Stimulated activated CD8-positive, alpha-beta memory T cell treated with anti-CD3 and anti-CD28 coated beads, Interleukin-2, amount 100 ng/mL, for 48 hours (primary cell): ENCODE measurements around the gene ZNF787.
A peak's percentile ranks its signal among the peaks of the same experiment; 100 is the strongest.
"Not testable (repeated sequence)": the region's sequence is repeated elsewhere in the genome, so short reads cannot be mapped to it uniquely, and the experiment has no call there.

Source experiments
- DNase-seq, 2 donors: peaks; one replicate each; pipeline ENCODE4 v3.0.0-alpha.2; 2020; ENCODE audit warnings: low read depth in 2 of 2

ZNF787 gene

DNA sequence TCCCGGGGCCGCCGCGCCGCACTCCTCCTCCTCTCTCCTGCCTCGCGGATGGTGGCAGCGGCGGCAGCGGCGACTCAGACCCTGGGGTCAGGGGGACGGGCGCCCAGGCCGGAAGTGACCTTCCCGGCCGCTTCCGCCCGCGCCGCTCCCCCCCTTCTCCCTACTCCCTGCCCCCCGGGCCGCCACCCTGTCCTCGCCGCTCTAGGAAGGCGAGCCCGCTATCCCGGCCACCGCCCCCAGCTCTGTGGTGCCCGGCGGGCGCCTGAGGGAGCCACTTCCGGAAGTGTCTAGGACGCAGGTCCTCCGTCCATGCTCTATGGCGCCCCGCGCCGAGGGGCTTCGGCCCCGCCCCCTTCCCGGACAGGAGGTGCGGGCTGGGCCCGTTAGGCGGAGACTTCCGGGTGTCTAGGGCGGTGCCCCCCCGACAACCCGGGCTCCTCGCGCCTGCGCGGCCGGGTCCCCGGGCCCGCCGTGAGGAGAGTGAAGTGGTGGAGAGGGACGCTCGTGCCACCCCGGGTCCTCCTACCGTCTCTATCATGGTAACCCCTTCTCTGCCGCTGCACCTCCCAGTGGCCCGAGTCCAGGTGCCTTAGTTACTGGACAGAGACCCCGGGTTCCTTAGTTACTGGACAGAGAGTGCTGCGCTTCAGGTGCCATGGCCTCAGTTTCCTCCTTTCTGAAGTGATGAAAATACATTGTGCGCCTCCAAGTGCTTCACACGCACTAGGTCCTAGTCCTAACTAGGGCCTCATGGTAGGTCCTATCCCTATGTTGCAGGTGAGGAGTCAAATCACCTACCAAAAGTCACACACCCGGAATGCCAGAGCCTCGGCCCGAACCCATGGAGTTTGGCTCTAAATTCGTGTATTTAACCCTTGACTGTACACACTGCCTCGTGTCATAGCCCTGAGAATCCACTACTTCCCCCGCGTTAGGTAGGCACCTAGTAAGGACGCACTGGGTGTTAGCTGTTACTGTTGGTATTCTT lies at the start of gene ZNF787:
Gene ZNF787, minus strand, starts transcription at position 116 of the 988 bp plus-strand sequence. CDS start 18,078 bp downstream, outside the sequence.
- peak; percentile 97 for DNase-seq

DNA sequence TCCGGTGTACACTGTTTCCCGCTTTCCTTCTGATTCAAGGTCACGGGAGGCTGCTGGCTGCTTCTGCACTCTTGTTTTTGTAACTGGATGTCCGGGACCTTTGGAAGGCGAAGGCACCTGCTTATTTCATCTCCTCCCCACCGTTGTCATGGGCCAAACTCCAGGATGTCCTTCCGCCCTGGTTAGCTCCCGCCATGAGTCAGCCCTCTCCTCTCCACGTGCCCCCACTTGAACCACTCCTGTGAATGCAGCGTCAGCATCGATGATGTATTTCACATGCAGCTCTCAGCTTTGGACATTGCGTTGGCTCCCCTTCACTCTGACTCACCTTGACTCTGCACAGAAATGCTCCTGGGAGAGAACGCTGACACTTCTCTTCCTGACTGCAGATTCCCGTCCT lies 49.2 kb upstream of the ZNF787 start:
- DNase-seq = no peak

DNA sequence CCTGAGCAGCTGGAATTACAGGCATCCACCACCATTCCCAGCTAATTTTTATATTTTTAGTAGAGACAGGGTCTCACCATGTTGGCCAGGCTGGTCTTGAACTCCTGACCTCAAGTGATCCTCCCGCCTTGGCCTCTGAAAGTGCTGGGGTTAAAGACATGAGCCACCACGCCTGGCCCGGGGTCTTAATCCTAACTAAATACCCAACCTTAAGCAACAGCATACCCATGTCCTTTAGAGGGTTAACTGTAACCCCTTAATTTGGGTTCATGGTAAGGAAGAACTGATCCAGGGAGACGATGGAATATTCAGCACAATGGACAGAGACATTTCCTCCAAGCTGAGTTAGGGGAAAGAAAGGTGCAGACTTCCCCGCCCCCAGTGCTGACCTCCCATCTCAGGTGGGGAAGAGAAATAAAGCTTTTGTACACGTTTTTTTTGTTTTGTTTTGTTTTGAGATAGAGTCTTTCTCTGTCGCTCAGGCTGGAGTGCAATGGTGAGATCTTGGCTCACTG lies 46.0 kb upstream of the ZNF787 start:
- DNase-seq = no peak

DNA sequence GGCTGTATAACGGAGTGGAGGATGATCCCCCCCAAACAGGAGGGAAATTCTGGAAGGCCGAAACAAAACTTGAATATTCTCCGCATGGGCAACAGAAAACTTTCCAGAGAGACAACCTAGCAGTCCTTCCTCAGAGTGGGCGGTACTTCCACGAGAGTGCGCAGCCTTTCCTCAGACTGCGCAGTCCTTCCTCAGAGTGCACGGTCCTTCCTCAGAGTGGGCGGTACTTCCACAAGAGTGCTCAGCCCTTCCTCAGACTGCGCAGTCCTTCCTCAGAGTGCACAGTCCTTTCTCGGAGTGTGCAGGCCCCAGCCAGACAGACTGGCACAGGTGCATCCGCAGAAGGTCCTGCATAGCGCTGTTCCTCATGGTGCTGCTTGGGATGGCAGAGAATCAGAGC lies 42.0 kb upstream of the ZNF787 start:
- DNase-seq = no peak

DNA sequence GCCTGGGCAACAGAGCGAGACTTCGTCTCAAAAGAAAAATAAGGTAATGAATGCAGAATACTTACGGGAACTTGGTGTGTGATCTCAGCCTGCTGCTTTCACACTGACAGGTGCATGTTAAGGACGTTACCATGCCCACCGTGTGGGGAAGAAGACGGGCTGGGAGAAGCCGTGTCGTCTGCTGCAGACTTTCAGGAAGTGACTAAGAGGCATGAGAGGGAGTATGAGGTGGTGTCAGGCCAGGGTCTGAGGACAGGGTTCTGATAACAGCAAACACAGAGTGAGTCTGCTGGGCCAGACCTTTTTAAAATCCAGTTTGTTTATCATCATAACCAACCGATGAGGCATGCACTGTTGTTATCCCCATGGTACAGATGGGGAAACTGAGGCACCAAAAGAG lies 41.2 kb upstream of the ZNF787 start:
- peak in 1 of 2 donors; percentile 26 for DNase-seq

DNA sequence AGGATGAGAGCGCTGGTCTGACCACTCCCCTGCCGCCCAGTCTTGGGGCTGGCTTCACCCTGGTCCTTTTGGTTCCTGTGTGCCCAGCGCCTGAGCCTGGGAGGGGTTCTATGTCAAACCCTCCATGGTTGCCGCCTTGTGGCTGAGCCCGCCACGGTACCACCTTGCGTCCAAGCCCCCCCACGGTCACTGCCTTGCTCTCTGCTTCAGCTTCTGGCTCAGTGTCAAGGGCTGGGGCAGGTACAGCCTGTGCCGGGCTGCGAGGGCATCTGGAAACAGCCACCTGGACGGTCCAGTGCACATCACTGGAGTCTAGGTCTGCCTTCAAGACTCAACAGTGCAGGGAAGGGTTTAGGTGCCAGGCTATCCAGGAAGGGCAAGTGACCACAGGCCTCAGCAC lies 40.4 kb upstream of the ZNF787 start:
- no peak for DNase-seq

DNA sequence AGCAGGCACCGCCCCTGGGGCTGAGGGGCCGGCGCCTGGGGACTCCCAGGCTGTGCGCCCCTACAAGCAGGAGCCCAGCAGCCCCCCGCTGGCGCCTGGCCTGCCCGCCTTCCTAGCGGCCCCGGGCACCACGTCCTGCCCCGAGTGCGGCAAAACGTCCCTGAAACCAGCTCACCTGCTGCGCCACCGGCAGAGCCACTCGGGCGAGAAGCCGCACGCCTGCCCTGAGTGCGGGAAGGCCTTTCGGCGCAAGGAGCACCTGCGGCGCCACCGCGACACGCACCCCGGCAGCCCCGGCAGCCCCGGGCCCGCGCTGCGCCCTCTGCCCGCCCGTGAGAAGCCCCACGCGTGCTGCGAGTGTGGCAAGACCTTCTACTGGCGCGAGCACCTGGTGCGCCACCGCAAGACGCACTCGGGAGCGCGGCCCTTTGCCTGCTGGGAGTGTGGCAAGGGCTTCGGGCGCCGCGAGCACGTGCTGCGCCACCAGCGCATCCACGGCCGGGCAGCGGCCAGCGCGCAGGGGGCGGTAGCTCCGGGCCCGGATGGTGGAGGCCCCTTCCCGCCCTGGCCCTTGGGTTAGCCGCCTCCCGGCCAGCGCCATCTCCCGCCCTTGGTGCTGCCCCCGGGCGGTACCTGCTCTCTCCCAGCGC lies 38.7 kb upstream of the ZNF787 start:
- DNase-seq = no peak

DNA sequence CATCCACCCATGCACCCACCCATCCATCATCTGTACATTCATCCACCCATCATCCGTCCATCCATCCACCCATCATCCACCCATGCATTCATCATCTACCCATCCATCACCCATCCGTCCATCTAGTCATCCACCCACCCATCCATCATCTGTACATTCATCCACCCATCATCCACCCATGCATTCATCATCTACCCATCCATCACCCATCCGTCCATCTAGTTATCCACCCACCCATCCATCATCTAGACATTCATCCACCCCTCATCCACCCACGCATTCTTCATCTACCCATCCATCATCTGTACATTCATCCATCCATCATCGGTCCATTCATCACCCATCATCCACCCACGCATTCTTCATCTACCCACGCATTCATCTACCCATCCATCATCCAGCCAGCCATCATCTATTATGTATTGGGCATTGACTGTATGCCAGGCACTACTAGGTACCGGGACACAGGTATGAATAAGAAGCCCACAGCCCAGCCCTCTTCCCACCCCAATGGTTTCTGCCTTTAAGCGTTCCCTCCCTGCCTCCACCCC lies 38.0 kb upstream of the ZNF787 start:
- DNase-seq = no peak

DNA sequence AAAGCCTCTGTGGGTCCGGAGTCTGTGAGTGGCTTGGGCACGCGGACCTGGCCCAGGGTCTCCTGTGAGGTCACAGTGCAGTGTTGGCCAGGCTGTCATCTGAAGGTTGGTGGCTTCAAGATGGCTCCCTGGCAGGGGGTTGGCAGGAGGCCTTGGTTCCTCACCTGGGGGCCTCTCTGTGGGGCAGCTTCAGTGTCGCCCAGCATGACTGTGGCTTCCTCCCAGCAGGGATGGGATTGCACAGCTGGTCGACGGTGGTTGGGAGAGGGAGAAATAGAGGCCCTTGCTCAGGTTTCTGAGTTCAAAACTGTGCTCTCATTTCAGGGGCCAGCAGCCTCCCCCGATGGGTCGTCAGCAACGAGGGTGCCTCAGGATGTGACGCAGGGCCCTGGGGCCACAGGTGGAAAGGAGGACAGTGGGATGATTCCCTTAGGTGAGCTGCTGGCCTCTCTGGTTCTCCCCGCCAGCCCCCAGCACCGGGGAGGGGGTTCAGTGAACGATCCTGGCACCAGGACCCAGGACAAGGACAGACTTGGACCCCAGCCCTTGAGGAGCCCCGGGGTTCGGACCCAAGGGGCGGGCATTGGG lies 37.2 kb upstream of the ZNF787 start:
- DNase-seq = no peak

DNA sequence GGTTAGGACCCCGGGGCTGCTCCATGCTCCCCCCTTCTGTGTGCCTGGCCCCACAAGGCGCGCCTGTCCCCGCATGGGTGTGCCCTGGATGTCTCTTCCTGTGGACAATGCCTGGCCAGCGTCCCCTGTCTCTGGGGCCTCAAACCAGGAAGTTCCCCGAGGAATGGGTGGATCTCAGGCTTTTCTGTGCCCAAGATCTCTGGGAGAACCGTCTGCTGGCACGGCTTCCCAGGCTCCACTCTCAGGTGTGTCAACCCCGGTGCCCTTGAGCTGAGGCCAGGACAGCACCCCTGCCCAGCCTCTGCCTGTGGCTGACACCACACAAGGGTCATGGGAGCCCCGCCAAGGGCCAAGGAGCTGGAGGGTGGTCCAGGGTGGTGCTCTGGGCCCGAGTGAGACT lies 35.7 kb upstream of the ZNF787 start:
- DNase-seq = no peak

DNA sequence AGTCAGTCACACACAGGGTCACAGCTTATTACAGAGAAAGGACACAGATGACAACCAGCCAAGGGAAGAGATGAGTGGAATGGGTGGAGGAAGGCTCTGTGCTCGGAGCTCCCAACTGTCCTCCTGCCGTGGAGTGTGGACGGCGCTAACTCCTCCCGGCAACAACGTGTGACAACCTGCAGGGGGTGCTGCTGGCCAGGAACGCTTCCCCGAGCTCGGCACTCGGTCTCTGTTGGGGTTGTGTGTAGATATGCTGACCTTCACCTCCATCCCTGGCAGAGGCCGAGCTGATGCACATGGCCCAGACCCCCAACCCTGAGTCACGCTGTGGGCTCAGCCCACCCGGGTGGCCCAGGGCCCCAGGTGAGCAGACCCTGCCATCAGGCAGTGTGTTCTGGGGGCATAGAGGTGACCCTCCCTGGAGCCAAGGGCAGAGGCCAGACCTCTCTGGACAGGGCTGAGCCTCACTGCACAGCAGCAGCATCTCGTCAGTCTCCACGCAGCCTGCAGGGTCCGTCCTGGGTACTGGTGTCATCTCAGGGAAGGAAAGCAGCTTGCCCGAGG lies 34.1 kb upstream of the ZNF787 start:
- DNase-seq = no peak

DNA sequence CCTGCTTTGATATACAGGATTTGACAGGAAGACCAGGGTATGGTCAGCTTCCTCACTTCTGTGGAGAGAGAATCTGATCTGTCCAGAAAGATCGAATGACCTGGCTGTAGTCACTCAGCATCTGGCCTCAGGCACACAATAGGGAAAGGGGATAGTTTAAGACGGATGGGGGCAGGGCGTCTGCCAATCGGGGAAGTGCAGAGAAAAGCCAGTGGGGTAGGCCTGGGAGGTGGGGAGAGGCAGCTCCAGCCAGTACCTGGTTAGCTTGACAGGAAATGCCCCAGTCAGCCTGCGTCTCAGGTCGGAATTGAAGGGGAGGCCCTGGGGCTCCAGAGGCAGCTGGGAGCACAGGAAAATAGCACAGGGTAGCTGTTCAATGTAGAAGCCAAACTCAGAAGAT lies 32.4 kb upstream of the ZNF787 start:
- DNase-seq = no peak

DNA sequence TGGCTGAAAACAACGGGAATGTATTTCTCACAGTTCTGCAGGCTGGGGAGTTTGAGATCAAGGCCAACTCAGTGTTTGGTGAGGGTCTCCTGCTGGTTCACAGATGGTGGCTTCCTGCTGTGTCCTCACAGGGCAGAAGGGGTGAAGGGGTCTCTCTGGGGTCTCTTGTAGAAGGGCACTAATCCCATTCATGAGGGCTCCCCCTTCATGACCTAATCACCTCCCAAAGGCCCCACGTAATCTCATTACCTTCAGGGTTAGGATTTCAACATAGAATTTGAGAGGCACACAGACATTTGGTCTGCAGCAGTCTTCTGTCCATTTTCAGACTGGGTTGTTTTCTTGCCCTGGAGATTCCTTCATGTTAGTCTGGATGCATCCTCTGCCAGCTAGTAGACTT lies 31.5 kb upstream of the ZNF787 start:
- DNase-seq = no peak

DNA sequence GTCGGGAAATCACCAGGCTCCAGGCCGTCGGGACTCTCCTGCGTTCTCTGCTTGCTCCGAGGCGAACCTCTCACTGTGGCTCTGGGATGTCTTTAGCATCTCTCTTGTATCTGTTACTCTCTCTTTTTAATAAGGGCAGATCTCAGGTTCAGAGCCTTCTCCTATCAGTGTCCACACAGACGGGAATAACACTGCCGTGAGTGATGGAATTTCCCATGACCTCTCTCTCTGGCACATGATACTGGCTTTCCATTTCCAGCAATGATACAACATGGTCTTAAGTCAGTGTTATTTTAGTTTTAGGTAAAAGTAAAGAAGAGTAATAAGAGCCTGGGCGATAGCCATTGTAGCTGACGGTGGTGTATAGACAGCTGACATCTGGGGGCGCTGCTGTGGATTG lies 29.3 kb upstream of the ZNF787 start:
- no peak for DNase-seq

DNA sequence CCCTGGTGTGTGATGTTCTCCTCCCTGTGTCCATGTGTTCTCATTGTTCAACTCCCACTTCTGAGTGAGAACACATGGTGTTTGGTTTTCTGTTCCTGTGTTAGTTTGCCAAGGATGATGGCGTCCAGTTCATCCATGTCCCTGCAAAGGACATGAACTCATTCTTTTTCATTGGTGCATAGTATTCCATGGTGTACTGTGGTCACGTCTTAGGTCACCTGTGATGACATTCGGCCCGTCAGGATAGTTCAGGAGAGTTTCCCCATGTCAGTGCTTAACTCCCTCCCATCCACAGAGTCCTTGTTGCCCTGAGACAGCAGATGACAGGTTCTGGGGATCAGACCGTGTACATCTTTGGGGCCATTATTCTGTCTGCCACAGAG lies 28.6 kb upstream of the ZNF787 start:
- no peak for DNase-seq

DNA sequence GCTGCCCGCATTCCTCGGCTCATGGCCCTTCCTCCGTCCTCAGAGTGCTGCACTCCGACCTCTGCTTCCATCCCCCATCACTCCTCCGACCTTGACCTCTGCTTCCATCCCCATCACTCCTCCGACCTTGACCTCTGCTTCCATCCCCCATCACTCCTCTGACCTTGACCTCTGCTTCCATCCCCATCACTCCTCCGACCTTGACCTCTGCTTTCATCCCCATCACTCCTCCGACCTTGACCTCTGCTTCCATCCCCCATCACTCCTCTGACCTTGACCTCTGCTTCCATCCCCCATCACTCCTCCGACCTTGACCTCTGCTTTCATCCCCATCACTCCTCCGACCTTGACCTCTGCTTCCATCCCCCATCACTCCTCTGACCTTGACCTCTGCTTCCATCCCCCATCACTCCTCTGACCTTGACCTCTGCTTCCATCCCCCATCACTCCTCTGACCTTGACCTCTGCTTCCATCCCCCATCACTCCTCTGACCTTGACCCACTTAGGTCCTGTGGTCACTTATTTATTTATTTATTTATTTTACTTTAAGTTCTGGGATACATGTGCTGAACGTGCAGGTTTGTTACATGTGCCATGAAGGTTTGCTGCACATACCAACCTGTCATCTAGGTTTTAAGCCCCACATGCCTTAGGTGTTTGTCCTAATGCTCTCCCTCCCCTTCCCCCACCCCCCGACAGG lies 28.0 kb upstream of the ZNF787 start:
- not testable (repeated sequence) for DNase-seq

DNA sequence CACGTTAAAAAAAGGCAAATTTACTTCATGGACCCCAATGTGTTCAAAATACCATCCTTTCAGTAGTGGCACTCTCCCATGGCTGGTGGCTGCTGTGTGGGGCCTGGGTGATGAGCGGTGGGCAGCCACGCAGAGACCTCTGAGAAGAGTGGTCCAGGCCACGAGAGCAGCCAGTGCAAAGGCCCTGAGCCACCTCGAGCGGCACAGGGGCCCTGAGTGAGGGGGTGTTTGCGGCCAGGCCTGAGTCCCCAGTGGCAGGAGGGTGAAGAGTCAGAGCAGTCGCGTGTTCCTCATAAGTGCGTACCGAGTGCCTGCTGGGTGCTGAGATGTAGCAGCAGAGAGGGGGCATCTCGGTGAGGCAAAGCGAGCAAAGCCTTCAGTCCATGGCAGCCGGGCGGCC lies 27.0 kb upstream of the ZNF787 start:
- DNase-seq = no peak

DNA sequence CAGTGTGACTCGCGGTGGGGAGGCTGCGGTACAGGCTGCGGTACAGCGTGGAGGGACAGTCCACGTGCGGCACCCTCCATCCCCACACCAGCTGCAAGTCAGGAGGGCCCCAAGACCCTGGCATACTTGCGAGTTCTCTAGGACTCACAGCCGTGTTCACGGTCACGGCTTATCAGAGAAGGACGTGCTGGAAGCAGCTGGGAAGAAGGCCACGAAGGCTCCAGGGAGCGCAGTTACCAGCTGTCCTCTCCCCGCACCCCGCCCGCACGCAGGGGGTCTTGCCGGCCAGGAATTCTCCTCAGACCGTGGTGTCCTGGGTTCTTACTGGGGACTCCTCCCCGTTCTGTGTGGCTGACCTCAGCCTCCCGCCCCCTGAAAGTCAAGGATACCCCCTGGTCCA lies 26.2 kb upstream of the ZNF787 start:
- no peak for DNase-seq

DNA sequence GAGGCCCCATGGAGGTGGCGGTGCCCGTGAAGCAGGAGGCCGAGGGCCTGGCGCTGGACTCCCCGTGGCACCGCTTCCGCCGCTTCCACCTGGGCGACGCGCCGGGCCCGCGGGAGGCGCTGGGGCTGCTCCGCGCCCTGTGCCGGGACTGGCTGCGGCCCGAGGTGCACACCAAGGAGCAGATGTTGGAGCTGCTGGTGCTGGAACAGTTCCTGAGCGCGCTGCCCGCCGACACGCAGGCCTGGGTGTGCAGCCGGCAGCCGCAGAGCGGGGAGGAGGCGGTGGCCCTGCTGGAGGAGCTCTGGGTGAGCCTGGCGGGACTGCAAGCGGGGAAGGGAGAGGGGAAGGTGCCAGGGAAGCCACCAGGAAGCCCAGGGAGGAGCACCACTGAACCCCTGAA lies 25.8 kb upstream of the ZNF787 start:
- DNase-seq = no peak

DNA sequence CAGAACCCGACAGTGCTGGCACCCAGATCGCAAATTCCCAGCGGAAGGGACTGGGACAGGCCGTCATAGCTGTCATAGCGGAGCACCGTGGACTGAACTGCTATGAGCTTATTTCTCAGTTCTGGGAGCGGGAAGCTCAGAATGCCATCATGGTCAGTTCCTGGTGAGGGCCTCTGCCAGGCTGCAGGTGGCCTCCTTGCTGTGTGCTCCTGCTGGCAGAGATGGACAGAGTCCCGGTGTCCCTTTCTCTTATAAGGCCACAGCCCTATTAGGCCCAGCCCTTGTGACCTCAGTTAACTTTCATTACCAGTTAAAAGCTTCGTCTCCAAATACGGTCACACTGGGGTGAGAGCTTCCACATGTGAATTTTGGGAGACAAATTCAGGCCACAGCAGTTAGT lies 24.6 kb upstream of the ZNF787 start:
- DNase-seq = no peak

DNA sequence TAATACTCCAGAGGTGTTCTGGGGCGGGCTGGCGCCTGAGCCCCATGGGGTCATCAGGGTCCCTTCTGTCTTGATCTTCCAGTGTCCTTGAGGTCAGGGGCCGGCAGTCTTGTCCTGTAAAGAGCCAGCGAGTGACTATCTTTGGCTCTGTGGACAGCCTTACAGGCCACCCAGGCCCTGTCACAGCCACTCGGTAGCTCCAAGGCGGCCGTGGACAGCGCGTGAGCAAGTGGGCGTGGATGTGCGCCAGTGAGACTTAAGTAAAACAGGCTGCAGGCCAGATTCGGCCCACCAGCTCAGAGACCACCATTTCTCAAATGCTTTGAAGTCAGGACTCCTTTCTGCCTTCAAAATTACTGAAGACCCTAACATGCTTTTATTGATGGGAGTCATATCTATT lies 23.7 kb upstream of the ZNF787 start:
- no peak for DNase-seq
